ENCODE data around the gene MFRP. TPM values are rescaled to one million over a fixed set of nuclear protein-coding genes. Genes with fewer than 3 reads are reported as not detected.

The MFRP gene
- total RNA-seq, 1 donor from 2014 or later = not detected

DNA sequence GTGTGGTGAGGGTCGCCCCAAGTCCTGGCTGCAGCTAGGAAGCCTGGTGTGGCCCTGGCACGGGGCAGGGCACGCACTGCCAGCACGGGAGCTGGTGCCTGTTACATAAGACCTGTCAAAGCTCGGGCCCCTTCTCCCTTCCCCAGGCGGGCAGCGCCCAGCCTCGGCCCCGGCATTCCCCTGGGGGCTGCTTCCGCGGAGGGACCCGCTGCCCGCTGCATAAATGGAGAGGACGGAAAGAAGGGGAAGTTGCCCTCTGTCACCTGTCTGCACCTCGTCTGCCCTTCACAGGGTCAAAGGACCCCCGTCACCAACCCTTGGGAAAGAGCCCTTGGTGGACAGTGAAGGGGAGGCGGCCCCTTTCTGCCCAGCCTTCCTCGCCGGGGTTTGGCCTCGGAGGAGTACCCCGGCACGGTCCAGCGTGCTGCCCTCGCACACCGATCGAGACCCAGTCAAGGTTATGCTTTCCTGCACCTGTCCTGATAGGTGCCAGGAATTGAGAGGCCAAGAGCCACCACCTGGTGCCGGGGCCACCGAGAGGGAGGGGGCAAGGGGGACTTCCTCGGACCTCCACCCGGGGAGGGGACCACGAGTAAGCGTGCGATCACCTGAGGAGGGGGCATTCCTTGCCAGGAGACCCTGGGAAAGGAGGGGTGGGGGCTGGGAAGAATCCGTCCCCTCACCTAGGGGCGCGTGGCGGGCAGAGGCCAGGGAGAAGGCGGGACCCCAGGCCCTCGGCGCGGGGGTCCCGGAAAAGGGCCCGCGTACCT is 16.8 kb upstream of the MFRP start:
- intact Hi-C loops (cut with DNase I) = no loop called here
- ATAC-seq (ENCODE audit: poor library complexity) (peak; percentile 45), DNase-seq (peak; percentile 64)

DNA sequence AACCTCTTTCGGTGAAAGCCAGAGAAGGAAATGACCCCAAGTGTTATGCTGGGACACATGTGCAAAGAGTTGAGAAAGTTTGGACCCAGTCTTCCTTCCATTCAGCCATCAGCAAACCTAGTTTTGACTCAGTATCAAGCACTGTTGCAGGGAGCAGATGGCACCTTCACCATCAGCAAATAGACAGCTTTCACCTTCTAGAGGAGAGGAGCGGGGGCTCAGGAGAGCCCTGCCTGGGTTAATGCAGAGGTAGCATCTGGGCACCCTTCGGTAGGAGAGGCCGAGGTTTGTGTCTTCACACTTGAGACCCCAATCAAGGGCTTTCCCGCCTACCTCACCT is 16.2 kb upstream of the MFRP start:
- intact Hi-C loops (cut with DNase I) = no loop called here
- DNase-seq (no peak), ATAC-seq (ENCODE audit: poor library complexity) (no peak)

DNA sequence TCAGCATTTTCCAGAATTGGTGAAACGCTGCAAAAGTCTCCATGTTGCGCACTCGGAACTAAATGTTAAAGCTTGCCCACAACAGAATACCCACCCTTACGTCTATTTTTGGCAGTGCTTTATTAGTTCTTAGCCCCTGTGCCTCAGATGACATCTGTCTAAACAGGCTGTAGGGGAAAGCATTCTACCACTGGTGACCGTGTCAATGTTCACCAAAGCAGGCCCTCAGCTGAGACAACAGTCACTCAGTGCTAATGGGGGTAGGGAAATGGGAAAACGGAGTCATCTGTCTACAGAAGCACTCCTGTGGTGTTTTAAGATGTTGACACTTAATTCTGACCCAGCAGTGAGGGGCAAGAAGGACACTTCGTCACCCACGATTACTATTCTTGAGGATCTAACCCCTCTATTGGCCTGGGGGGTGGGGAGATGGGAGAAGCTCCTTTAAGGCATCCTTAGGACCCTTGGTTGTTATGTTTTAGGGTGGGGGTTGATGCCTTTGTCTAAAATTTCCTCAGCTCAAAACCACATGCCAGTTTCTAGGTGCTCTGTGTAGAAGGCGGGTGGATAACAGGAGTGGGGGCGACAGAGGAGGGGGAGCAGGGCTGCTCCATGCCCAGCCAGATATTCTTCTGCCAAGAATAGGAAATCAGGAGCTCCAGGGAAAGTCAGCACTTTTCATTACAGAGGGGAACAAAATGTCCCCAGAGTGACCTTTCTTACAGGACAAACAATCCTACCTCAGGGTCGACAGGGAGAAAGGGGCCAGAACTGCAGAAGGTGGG is 15.6 kb upstream of the MFRP start:
- peak; percentile 10 for ATAC-seq (ENCODE audit: poor library complexity)

DNA sequence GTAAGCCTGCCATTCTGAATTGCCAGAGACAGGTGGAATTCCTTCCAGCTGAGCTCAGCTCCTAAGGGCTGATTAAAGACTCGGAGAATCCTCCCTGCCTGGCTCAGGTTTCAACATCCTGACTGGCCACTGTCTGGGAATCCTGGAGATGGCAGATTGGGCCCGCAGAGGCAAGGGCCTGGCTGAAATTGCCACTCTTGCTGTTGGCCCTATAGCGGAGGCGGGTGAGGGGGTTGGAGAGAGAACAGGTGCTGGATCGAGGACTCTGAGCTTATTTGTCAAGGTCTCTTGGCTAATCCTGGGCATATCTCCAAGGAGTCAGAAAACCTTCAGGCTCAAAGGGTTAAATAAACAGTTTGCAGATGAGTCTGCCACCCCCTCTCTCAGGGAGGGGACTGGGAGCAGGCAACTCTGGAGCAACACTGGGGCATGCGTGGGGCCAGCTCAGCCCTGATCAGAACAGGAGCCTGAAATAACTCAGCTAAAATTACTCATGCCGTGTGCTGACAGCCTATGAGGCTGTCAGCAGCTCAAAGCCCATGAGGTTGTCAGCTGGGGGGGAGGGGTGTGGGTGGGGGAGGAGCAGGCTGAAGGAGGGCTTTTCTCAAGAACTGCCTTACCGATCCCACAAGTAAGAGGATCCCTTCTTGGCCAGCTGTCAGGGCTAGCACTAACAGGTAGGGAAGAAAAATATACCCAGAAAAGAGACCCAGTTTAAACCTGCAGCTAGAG is 14.7 kb upstream of the MFRP start:
- DNase-seq = peak; percentile 79
- intact Hi-C loops (cut with DNase I) = no loop called here
- ATAC-seq (ENCODE audit: poor library complexity) = peak; percentile 57

More for the DNA sequence above, 15.6 kb upstream of the MFRP start:
- intact Hi-C loops (cut with DNase I) = no loop called here
- no peak for DNase-seq

DNA sequence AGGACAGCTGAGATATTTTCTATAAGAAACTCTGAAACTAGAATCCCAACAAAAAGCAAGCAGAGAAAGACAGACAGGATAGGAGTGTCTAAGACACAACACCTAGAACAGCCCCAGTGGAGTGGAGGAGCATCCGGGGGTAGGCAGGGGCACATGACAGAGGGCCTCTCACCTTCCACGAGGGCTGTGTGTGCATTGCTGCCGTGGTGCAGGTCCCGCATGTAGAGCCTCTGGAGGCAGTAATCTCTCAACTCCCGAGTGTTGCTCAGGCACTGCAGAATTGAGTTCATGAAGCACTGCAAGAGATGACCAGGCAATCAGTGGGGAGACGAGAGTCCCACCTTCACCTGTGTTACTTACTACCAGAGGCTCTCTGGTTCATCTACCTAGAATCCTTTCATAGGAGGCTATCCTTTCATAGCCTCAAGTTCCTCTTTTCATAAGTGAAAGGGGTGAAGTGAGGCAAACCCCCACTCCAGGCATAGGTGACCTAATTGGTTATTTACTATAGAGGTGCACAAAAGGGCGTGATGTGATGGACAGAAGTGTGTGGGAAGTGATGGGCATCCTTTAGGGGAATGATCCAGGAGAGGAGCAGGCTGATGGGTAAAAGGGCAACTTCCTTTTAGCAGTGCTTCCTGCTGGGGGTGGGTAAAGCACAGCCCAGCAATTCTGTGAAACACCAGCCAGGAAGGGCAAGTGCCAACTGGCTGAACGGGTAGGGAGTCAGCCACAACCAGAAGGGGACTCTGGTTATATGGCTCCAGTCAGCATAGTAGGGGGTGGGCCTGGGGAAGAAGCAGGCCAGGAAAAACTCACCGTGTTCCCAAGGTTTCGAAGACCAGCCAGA is 13.1 kb upstream of the MFRP start:
- intact Hi-C loops (cut with DNase I) = loop anchor here (10.0 kb wide), 1 partner anchor 115 kb away; no protein-coding TSS in a partner anchor
- DNase-seq (peak; percentile 37), ATAC-seq (ENCODE audit: poor library complexity) (no peak)

DNA sequence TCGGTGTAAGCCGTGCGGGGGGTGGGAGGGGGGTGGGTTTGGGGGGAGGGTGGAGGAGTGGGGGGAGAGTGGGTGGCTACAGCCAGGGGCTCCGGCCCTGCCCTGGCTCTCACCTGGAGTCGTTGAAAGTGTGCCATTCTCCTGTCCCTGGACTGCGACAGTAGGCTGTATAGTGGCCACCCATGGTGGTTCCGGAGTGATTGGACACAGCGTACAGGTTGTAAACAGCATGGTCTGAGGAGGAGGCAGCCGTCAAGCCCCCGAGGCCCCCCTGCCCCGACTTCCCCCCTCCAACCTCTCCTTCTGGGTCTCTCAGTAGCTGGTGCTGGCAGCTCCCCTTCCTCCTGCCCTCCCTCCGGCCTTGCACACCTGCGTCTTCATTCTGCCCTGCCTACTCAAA is 10.6 kb upstream of the MFRP start:
- intact Hi-C loops (cut with DNase I) = loop anchor here (10.0 kb wide), 1 partner anchor 118 kb away; no protein-coding TSS in a partner anchor
- DNase-seq (no peak), ATAC-seq (ENCODE audit: poor library complexity) (peak; percentile 2)

DNA sequence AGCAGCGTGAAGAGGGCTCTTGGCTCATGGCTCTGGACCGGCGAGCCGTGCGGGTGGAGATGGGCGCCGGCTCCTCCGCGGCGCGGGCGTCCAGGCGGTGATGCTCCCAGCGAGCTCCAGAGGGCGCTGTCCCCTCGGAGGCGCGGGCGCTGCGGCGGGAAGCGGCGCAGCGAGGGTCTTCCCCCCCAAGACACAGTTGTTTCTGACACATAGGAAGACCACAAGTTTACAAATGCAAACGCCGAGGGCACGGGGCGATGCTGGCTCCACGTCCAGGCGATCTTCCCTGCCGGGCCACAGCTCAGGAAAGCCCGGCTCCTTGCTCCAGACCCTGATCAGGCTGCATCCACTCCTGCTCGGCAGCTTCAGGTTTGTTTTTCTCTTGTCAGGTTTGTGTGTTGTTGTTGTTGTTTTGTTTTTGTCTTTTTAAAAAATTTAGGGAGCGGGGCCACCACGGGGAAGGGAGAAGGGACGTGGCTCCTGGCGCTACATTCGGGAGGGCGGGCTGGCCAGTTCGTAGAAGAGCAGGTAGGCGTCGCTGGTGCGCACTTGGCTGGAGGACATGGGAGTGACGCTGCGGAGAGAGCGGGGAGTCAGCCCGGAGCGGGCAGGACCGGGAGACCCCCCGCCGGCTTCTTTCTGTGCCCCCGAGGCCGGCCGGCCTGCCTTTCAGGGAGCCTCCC is 10.0 kb upstream of the MFRP start:
- DNase-seq = peak; percentile 89
- intact Hi-C loops (cut with DNase I) = loop anchor here (10.0 kb wide), 1 partner anchor 118 kb away; no protein-coding TSS in a partner anchor
- peak; percentile 77 for ATAC-seq (ENCODE audit: poor library complexity)

DNA sequence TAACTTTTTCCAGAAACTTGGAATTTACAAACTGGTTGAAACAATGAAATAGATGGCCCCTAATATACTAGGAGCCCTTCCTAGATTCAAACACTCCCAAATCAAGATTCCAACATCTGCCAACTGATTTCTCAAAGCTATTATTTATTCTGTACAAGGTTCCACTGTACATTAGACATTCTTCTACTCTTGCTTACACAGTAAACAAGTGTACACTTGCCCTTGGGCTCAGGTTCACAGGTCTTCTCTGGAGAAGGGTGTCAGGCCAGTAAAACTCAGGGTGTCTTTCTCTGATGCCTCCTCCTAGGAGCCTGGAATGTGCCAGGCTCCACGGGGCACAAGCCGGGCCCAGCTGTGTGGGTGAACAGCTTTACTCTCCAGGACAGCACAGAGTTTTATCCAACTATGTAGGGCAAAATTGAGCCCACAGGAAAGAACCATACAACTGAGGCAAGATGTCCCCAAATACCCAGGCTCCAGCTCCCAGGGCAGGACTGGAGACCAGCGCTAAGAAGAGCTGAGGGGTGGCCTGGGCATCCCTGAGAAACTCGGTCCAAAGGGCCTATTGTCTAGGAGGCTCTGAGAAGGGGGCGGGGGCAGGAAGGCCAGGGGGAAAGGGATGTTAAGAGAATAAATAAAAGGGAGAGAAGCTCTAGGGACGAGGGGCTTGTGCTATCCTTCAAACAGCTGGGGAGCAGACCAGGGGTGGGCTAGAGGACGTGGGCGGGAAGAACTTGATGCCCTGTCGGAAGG is 8.8 kb upstream of the MFRP start:
- no peak for ATAC-seq (ENCODE audit: poor library complexity)
- intact Hi-C loops (cut with DNase I) = loop anchor here (10.0 kb wide), 1 partner anchor 120 kb away; no protein-coding TSS in a partner anchor
- DNase-seq = no peak

DNA sequence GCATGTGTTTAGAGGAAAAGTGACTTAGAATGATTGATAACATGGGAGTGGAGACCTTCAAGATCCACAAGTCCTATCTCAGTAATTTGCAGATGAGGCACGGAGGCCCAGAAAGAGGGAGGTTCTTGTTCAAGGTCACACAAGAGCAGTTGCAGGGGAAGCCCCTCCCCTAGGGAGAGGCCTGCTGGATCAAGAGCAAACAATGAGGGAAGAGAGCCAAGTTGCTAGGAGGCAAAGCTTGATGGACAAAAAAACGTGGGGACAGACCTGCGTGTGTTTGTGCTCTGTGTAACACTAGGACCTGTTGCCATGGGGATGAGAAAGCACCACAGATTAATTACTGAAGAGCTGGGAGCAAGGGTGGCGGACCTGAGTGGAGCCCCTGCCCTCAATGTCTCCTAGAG is 6.4 kb upstream of the MFRP start:
- ATAC-seq (ENCODE audit: poor library complexity) (peak; percentile 37), DNase-seq (peak; percentile 56)
- intact Hi-C loops (cut with DNase I) = loop anchor here (10.0 kb wide), 1 partner anchor 122 kb away; no protein-coding TSS in a partner anchor

DNA sequence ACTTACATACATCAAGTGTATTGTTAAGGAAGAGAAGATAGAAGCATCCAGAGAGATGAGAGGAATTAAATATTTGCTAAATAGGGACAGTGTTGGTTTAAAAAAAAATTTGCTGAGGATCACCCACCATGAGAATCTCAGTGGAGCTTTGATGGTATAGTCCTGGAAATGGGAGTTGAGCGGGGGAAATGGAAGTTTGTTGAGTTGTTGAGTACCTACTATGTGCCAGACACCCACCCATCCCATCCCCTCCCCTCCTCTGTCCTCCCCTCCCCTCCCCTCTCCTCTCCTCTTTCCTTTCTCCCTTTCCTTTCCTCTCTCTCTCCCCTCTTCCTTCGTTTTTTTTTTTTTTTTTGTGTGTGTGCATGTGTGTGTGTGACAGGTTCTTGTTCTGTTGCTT is 4.7 kb upstream of the MFRP start:
- DNase-seq (no peak), ATAC-seq (ENCODE audit: poor library complexity) (no peak)
- intact Hi-C loops (cut with DNase I) = loop anchor here (10.0 kb wide), 1 partner anchor 124 kb away; no protein-coding TSS in a partner anchor

DNA sequence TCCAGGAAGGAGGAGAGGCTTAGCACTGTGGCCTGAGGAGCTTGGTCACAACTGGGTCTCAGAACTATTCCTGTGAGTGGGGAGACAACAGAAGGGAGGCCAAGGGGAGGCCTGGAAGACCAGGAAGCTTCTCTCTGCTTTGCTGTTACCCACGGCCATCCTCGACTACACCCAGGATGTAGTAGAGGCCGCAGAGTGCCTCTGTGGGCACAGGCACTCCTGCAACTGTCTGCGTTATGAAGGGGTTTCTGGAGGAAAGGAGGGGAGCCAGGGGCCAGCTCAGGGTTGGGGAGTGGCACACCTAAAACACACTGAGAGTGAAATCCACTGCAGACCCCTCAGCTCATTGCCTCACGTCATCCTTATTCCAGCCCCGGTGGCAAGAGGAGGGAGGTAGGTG is 3.8 kb upstream of the MFRP start:
- ATAC-seq (ENCODE audit: poor library complexity) = no peak
- intact Hi-C loops (cut with DNase I) = loop anchor here (10.0 kb wide), 1 partner anchor 124 kb away; no protein-coding TSS in a partner anchor
- DNase-seq = peak; percentile 10

DNA sequence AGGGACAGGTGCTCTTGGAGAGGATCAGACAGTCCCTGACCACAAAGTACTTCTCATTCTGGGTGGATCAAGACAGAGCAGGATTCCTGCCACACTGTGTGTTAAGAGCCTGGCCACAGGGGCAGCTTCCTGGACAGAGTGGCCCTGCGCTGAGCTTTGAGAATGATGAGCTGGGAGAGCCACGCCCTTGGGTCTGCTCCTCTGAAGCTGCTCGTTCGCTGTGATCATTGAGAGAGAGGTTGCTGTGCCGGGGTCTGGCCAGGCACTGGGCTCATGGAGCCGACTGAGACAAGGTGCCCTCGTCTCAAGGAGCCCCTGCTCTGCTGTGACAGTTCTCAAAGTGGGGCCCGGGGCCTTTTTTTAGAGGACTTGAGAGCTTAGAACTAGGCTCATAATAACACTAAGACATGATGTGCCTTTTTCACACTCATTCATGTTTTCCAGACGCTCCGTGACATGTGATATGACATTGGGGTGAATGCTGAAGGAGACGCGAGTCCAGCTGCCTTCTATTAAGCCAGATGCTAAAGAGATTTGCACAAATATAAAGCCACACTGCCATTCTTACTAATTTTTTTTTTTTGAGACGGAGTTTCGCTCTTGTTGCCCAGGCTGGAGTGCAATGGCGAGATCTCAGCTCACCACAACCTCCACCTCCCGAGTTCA is 1.6 kb upstream of the MFRP start:
- no peak for ATAC-seq (ENCODE audit: poor library complexity)
- DNase-seq = no peak
- intact Hi-C loops (cut with DNase I) = no loop called here

DNA sequence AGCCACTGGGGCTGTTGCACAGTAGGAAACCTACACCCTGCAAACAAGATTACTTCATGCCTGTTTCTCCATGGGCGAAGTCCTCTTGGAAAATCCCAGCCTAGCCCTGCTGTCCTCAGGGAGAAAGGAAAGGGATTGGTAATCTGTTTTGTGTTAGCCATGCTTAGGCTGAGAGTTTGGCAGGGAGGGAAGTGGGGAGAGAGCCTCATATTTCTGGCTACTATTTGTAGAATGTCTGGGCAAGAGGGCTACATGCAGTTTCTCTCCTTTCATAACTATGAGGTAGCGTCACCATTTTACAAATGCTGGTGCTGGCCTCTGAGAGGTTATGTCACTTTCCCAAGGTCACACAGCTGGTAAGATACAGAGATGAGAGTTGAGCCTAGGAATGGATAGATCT is 737 bp upstream of the MFRP start:
- no peak for DNase-seq
- intact Hi-C loops (cut with DNase I) = no loop called here
- no peak for ATAC-seq (ENCODE audit: poor library complexity)

DNA sequence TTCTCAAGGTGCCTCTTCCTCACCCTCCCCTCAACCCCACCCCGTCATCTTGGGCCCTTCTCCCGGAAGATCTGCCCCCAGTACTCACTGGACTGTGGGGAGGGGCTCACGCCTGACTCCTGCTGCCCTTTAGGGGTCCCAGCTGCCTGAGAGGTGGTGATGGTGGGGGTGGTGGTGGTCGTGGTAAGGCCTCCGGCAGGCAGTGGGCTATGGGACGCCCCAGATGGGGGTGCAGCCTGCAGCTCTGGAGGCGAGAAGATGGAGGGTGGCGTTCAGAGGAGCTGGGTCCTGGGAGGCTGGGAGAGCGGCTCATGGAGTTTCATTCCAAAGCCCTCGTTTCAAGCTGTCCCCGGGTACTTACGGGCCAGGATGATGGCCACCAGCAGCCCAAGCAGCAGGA is 820 bp downstream of the MFRP start:
- ATAC-seq (ENCODE audit: poor library complexity) (no peak), DNase-seq (no peak)
- intact Hi-C loops (cut with DNase I) = no loop called here

DNA sequence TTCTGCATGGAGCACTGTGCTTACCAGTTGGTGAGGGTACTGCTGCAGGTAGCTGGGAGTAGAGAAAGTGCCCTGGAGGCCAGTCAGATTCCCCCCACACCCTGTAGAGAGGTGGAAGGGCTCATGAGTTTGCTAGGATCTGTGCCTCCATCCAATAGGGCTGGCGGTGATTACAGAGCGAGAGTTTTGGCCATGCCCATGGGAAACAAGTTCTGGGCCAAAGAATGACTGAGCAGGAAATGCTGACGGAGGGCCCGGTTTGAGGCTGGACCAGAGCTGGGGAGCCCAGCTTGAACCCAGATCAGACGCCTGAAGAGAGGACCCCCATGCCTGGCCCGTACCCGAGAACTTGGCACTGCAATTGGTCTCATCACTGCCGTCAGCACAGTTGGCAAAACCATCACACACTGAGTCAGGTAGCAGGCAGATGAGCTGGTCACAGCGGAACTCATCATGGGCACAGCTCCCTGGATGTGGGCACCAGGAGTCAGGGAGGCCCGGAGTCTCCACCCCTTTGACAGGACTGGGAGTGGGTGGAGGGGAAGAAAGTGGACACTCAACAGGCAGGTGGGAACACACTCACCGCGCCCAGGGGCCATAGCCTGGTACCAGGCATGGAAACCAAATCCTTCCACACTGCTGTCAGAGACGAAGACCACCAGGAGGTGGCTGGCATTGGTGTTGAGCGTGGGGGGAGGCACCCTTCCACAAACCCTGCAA is 2.1 kb downstream of the MFRP start:
- no peak for DNase-seq
- no peak for ATAC-seq (ENCODE audit: poor library complexity)
- intact Hi-C loops (cut with DNase I) = no loop called here

DNA sequence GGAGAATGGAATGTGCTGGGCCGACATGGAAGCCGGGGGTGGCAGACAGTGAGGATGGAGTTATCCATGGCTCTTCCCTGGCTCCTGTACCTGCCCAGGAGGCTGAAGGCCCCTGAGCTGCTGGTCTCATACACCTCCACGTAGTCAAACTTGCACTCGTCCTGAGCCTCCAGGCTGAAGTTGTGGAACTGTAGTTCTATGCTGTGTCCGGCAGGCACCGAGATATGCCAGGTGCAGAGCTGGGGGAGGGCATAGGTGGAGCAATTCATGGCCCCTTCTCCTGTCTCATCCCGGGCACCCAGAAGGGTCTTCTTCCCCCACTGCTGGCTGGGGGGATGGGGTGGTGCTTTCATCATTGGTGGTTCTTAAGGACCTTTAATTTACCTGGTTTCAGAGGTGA is 2.8 kb downstream of the MFRP start:
- DNase-seq (no peak), ATAC-seq (ENCODE audit: poor library complexity) (no peak)
- intact Hi-C loops (cut with DNase I) = no loop called here

All from Right ventricle myocardium superior (tissue), 1 donor.